Liver (tissue), 3 donors: ENCODE results near the gene LDHAL6B.

Source experiments
- FOXA1 ChIP-seq: IDR thresholded peaks from 2 replicates; pipeline ENCODE4 v1.6.1; 2016; ENCODE audit warnings: antibody characterized with exemption
- FOXA2 ChIP-seq: IDR thresholded peaks from 2 replicates; pipeline ENCODE4 v1.6.1; 2016; ENCODE audit warnings: antibody characterized with exemption
- GABPA ChIP-seq, 2 donors: IDR thresholded peaks in 1 of 2; conservative IDR thresholded peaks in 1 of 2; 2 replicates each; pipeline ENCODE4 v1.6.1; 2016; ENCODE audit warnings: antibody characterized with exemption in 2 of 2, mild to moderate bottlenecking in 1 of 2, moderate library complexity in 1 of 2
- JUND ChIP-seq, 2 donors: IDR thresholded peaks; 2 replicates each; pipeline ENCODE4 v1.6.1; 2016; ENCODE audit warnings: antibody characterized with exemption in 2 of 2
- NR2F2 ChIP-seq: IDR thresholded peaks from 2 replicates; pipeline ENCODE4 v1.6.1; 2016; ENCODE audit warnings: antibody characterized with exemption
- REST ChIP-seq: IDR thresholded peaks from 2 replicates; pipeline ENCODE4 v1.6.1; 2016; ENCODE audit warnings: antibody characterized with exemption, mild to moderate bottlenecking
- RXRA ChIP-seq, 2 donors: IDR thresholded peaks; 2 replicates each; pipeline ENCODE4 v1.6.1; 2017 to 2018; ENCODE audit warnings: antibody characterized with exemption in 2 of 2, mild to moderate bottlenecking in 1 of 2
- TAF1 ChIP-seq: conservative IDR thresholded peaks from 2 replicates; pipeline ENCODE4 v1.6.1; 2016; ENCODE audit warnings: antibody characterized with exemption, mild to moderate bottlenecking
- YY1 ChIP-seq: IDR thresholded peaks from 2 replicates; pipeline ENCODE4 v1.6.1; 2016; ENCODE audit warnings: antibody characterized with exemption, mild to moderate bottlenecking
- TF ChIP-seq, protein P1 (sequence below): fragments of 150-350 bp; IDR thresholded peaks from 2 replicates; pipeline ENCODE4 v1.5.1; 2017; ENCODE audit warnings: improper control_type of control experiment, low read depth, low read length; ENCODE audit not compliant: missing input control
- TF ChIP-seq, protein P2 (sequence below): IDR thresholded peaks from 2 replicates; pipeline ENCODE4 v1.6.1; 2016; ENCODE audit warnings: antibody characterized with exemption
- TF ChIP-seq, protein P3 (sequence below): IDR thresholded peaks from 2 replicates; pipeline ENCODE4 v1.6.1; 2016; ENCODE audit warnings: antibody characterized with exemption
- TF ChIP-seq, protein P4 (sequence below): IDR thresholded peaks from 2 replicates; pipeline ENCODE4 v1.6.1; 2016; ENCODE audit warnings: antibody characterized with exemption
- donor health status: healthy.
- donor health status: healthy.

DNA sequence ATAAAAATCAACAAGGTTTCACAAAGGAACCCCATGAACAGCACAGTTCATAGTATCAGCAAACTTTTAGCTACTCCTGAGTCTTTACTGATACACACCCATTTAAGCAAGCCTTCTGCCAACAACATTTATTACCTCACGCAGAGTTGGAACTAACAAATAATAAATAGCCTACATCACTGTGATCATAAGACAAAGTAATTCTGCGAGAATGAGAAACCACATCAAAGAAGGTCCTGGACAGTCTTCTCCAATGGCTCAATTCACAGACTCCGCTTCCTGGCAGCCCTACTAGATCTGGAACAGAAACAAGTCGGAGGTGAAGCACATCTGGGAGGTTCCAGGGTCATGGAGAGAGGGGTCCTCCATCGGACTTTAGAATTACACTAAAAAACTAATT, 37.0 kb downstream of the LDHAL6B start:
- TF ChIP-seq, protein P1, sequence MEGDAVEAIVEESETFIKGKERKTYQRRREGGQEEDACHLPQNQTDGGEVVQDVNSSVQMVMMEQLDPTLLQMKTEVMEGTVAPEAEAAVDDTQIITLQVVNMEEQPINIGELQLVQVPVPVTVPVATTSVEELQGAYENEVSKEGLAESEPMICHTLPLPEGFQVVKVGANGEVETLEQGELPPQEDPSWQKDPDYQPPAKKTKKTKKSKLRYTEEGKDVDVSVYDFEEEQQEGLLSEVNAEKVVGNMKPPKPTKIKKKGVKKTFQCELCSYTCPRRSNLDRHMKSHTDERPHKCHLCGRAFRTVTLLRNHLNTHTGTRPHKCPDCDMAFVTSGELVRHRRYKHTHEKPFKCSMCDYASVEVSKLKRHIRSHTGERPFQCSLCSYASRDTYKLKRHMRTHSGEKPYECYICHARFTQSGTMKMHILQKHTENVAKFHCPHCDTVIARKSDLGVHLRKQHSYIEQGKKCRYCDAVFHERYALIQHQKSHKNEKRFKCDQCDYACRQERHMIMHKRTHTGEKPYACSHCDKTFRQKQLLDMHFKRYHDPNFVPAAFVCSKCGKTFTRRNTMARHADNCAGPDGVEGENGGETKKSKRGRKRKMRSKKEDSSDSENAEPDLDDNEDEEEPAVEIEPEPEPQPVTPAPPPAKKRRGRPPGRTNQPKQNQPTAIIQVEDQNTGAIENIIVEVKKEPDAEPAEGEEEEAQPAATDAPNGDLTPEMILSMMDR: no peak
- TF ChIP-seq, protein P2, sequence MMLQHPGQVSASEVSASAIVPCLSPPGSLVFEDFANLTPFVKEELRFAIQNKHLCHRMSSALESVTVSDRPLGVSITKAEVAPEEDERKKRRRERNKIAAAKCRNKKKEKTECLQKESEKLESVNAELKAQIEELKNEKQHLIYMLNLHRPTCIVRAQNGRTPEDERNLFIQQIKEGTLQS: no peak
- TF ChIP-seq YY1 (no peak), FOXA1 (no peak), JUND (IDR thresholded peaks at IDR 0.05) (no peak), FOXA2 (no peak), REST (no peak), TAF1 (no peak), NR2F2 (no peak), GABPA (IDR thresholded peaks at IDR 0.05 in 1 of 2, conservative IDR thresholded peaks at IDR 0.05 in 1 of 2) (no peak), RXRA (IDR thresholded peaks at IDR 0.05) (no peak)
- TF ChIP-seq, protein P3, sequence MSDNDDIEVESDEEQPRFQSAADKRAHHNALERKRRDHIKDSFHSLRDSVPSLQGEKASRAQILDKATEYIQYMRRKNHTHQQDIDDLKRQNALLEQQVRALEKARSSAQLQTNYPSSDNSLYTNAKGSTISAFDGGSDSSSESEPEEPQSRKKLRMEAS: no peak
- TF ChIP-seq, protein P4, sequence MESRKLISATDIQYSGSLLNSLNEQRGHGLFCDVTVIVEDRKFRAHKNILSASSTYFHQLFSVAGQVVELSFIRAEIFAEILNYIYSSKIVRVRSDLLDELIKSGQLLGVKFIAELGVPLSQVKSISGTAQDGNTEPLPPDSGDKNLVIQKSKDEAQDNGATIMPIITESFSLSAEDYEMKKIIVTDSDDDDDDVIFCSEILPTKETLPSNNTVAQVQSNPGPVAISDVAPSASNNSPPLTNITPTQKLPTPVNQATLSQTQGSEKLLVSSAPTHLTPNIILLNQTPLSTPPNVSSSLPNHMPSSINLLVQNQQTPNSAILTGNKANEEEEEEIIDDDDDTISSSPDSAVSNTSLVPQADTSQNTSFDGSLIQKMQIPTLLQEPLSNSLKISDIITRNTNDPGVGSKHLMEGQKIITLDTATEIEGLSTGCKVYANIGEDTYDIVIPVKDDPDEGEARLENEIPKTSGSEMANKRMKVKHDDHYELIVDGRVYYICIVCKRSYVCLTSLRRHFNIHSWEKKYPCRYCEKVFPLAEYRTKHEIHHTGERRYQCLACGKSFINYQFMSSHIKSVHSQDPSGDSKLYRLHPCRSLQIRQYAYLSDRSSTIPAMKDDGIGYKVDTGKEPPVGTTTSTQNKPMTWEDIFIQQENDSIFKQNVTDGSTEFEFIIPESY: no peak
